ENCODE measurements around the gene CDKN1C.

CDKN1C gene

DNA sequence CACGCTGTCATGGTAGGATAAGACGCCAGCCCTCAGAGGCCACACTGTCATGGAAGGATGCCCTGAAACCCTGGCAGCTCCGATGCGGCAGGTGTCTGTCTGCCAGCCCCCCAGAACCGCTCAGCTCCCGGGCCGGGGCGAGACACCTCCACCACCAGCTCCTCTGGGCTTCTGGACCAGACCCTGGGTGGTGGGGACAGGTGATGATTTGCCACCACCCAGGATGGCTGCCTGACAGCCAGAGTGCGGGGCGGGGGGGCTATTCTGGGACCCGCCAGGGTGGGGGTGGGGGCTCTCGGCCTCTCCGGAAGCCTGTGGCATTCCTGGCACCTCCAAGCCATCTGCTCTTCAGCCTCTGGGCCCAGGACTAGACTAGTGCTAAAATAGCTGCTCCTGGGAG is 34.3 kb upstream of the CDKN1C start:
- no peak overlapping the region for H3K27ac ChIP-seq
- no peak for TF ChIP-seq EZH2 (IDR thresholded peaks at IDR 0.05)
- no peak for TF ChIP-seq POLR2AphosphoS5 (IDR thresholded peaks at IDR 0.05; ENCODE audit: borderline replicate concordance, low read depth, low read length)
- no peak for TF ChIP-seq FOXP2 (optimal IDR thresholded peaks at IDR 0.05; ENCODE audit: control extremely low read depth, extremely low read length, insufficient read depth)
- H3K4me3 ChIP-seq: no peak overlapping the region
- H3K36me3 ChIP-seq (ENCODE audit: insufficient read depth, low read length): no peaks in the 10 kb centered on the region
- H3K9me3 ChIP-seq (ENCODE audit: low read depth, low read length): no peaks in the 10 kb centered on the region
- no peak overlapping the region for H3K9ac ChIP-seq (ENCODE audit: insufficient read length)
- DNase-seq (ENCODE audit: low read depth, low spot score): no peak

DNA sequence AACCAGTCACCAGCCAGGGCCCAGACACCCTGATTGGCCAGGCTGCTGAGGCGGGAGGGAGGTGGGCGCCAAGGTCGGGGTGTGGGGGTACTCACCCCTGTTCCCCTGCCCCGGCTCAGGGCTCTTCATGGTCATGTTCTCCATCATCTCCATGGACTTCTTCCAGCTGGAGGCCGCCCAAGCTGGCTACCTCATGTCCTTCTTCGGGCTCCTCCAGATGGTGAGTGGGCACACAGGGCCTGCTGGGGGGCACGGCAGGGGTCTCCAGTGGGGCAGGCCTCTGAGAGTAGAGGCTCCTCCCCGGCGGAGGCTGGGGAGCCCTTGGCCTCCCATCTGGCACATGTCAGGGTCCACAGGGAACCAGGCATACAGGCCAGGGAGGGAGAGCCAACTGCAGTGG is 33.6 kb upstream of the CDKN1C start:
- no peak for DNase-seq (ENCODE audit: low read depth, low spot score)
- no peak overlapping the region for H3K27ac ChIP-seq
- no peaks in the 10 kb centered on the region for H3K36me3 ChIP-seq (ENCODE audit: insufficient read depth, low read length)
- no peak overlapping the region for H3K4me3 ChIP-seq
- TF ChIP-seq POLR2AphosphoS5 (IDR thresholded peaks at IDR 0.05; ENCODE audit: borderline replicate concordance, low read depth, low read length): no peak
- TF ChIP-seq EZH2 (IDR thresholded peaks at IDR 0.05): no peak
- no peak for TF ChIP-seq FOXP2 (optimal IDR thresholded peaks at IDR 0.05; ENCODE audit: control extremely low read depth, extremely low read length, insufficient read depth)
- H3K9ac ChIP-seq (ENCODE audit: insufficient read length): no peak overlapping the region
- H3K9me3 ChIP-seq (ENCODE audit: low read depth, low read length): no peaks in the 10 kb centered on the region

DNA sequence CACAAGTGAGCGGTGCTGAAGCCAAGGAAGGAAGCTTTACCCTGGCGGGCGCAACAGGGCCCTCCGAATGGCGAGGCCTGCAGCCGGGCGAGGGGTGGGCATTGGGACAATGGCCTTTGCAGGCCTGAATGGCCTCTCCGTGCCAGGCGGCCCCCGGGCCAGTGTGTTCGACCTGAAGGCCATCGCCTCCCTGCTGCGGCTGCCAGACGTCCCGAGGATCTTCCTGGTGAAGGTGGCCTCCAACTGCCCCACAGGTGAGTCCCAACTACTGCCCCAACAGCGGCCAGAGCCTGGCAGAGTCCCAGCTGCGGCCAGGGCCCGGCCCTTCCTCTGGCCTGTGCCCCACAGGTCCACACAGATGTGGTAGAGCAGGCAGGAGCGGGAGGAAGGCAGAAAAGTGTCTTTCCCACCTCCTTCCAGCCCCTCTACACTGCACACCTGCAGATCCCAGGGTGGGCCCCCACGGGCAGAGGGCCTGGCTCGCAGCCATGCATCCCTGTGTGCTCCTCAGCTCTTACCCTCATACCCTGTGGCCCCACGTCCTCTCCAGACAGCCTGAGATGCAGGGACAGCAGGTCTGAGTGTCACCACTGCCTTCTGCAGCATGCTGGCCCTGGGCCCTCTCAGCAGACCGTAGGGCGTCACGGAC is 32.4 kb upstream of the CDKN1C start:
- no peaks in the 10 kb centered on the region for H3K36me3 ChIP-seq (ENCODE audit: insufficient read depth, low read length)
- H3K9me3 ChIP-seq (ENCODE audit: low read depth, low read length): no peaks in the 10 kb centered on the region
- DNase-seq (ENCODE audit: low read depth, low spot score): no peak
- H3K27ac ChIP-seq: no peak overlapping the region
- TF ChIP-seq EZH2 (IDR thresholded peaks at IDR 0.05): no peak
- TF ChIP-seq POLR2AphosphoS5 (IDR thresholded peaks at IDR 0.05; ENCODE audit: borderline replicate concordance, low read depth, low read length): no peak
- TF ChIP-seq FOXP2 (optimal IDR thresholded peaks at IDR 0.05; ENCODE audit: control extremely low read depth, extremely low read length, insufficient read depth): no peak
- H3K4me3 ChIP-seq: no peak overlapping the region
- no peak overlapping the region for H3K9ac ChIP-seq (ENCODE audit: insufficient read length)

DNA sequence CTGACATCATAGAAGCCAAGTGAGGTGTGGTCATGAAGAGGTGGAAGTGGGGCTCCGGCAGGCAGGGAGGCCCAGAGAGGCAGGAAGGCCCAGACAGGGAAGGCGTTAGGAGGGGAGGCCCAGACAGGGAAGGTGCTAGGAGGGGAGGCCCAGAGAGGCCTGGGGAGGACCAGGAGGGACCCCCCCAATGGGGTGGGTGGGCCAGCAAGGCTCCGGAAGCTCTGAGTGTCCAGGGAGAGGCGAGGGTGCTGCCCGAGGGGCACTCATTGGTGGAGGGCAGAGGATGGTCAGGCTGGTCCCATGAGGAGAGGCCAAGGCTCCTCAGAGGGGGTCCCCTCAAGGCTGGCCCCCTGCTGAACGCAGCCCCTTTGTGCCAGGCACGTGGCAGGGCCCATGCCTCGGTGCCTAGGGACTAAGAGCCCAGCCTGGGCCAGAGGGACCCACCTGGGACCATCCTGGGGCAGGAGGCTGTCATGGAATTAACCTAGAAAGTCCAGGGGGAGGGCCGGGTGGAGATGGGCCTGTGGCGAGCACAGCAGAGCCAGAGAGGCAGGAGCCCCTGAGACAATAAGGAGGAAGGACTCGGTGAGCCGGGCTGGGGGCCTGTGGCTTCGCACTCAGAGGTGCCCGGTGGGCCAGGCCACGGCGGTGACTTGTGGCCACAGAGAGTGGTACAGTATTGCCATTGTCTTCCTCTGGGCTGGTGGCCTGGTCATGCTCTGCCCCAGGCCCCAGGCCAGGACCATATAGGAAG is 31.5 kb upstream of the CDKN1C start:
- no peak for TF ChIP-seq POLR2AphosphoS5 (IDR thresholded peaks at IDR 0.05; ENCODE audit: borderline replicate concordance, low read depth, low read length)
- no peak for TF ChIP-seq EZH2 (IDR thresholded peaks at IDR 0.05)
- TF ChIP-seq FOXP2 (optimal IDR thresholded peaks at IDR 0.05; ENCODE audit: control extremely low read depth, extremely low read length, insufficient read depth): no peak
- Histone ChIP-seq H3K9ac (ENCODE audit: insufficient read length) (no peak overlapping the region), H3K27ac (no peak overlapping the region), H3K36me3 (ENCODE audit: insufficient read depth, low read length) (no peaks in the 10 kb centered on the region), H3K9me3 (ENCODE audit: low read depth, low read length) (no peaks in the 10 kb centered on the region), H3K4me3 (no peak overlapping the region)
- no peak for DNase-seq (ENCODE audit: low read depth, low spot score)

DNA sequence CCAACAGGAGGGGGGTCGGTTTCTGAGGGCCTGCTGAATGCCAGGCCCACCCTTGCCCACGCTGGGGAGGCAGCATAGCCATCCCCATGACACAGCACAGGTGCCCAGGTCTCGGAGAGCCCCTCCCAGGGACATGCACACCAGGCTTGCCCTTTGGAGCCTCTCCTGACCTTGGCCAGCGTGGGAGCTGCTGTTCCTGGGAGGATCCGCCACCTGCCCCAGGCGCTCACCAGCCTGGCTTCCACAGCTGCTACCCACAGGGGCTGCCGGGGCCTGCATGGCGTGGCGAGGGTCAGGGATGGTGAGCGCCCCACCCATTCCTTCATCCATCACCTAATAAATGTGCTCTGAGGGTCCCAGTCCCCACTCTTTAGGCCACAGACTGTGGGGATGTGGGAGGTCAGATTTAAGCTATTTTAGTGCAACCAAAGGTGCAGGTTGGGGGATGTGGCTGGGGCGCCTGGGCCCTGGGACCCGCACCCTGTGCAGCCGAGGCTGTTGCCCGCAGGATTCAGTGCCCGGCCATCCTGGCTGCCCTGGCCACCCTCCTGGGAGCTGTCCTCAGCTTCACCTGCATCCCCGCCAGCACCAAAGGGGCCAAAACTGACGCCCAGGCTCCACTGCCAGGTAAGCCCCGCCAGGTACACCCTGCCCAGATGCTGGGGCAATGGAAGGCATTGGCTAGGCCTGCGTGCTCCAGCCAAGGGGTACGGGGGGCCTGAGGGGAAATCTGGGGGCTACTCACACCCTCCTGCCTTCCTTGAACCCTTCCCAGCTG is 30.7 kb upstream of the CDKN1C start:
- DNase-seq (ENCODE audit: low read depth, low spot score): no peak
- Histone ChIP-seq H3K27ac (no peak overlapping the region), H3K9me3 (ENCODE audit: low read depth, low read length) (no peaks in the 10 kb centered on the region), H3K9ac (ENCODE audit: insufficient read length) (no peak overlapping the region), H3K4me3 (no peak overlapping the region), H3K36me3 (ENCODE audit: insufficient read depth, low read length) (no peaks in the 10 kb centered on the region)
- TF ChIP-seq EZH2 (IDR thresholded peaks at IDR 0.05): no peak
- no peak for TF ChIP-seq POLR2AphosphoS5 (IDR thresholded peaks at IDR 0.05; ENCODE audit: borderline replicate concordance, low read depth, low read length)
- TF ChIP-seq FOXP2 (optimal IDR thresholded peaks at IDR 0.05; ENCODE audit: control extremely low read depth, extremely low read length, insufficient read depth): no peak

DNA sequence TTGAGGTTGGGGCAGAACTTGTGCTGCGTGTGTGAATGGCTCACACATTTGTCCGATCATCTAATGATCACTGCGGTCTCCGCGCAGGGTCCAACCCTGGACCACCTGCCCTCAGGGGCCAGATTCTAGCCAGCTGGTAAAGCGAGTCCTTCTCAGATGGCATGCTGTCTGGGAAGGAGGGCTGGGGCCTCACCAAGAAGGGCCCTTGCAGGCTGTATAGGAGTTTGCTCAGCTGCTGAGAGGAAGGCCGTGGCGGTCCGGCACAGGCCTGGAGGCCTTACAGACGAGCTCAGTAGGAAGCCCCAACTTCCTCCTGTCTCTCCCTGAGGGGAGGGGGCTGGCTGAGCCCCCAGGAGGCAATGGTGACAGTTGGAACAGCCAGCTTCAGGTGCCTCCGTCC is 29.9 kb upstream of the CDKN1C start:
- H3K27ac ChIP-seq: no peak overlapping the region
- no peak overlapping the region for H3K9ac ChIP-seq (ENCODE audit: insufficient read length)
- no peak for TF ChIP-seq POLR2AphosphoS5 (IDR thresholded peaks at IDR 0.05; ENCODE audit: borderline replicate concordance, low read depth, low read length)
- TF ChIP-seq FOXP2 (optimal IDR thresholded peaks at IDR 0.05; ENCODE audit: control extremely low read depth, extremely low read length, insufficient read depth): no peak
- no peak for TF ChIP-seq EZH2 (IDR thresholded peaks at IDR 0.05)
- no peak overlapping the region for H3K4me3 ChIP-seq
- H3K36me3 ChIP-seq (ENCODE audit: insufficient read depth, low read length): no peaks in the 10 kb centered on the region
- no peak for DNase-seq (ENCODE audit: low read depth, low spot score)
- no peaks in the 10 kb centered on the region for H3K9me3 ChIP-seq (ENCODE audit: low read depth, low read length)

DNA sequence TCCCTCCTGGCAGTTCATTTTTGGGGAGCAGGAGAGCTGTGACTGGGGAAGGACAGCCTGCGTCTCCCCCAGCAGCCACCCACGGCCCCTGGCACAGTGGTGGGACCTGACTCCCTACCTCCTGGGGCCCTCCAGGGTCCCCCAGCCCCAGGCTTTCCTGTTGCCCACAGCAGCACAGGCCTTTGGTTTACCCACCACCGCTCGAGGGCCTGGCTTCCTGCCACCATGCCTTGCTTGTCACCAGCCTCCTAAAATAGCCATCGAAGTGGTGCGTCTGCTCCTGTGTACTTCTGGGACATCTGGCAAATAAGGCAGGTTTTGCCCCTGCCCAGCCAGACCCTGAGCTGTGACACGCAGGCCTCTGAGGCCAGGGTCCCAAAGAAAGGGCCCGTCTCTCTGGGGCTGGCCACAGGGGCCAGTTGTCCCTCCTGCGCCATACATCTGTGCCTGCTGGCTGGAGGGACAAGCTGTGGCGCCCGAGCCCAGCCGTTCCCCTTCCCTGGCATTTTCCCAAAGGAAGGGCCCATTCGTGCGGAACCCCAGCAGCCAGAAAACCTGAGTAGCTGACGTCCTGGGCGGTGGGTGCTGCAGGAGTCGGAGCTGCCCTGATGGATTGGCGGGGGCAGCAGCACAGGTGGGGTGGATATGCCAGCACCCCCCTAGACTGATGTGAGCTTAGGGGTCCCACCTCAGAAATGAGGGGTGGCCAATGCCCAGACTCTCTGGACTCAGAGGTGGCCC is 29.1 kb upstream of the CDKN1C start:
- Histone ChIP-seq H3K9me3 (ENCODE audit: low read depth, low read length) (no peaks in the 10 kb centered on the region), H3K9ac (ENCODE audit: insufficient read length) (no peak overlapping the region), H3K27ac (no peak overlapping the region), H3K36me3 (ENCODE audit: insufficient read depth, low read length) (no peaks in the 10 kb centered on the region), H3K4me3 (no peak overlapping the region)
- DNase-seq (ENCODE audit: low read depth, low spot score): no peak
- TF ChIP-seq FOXP2 (optimal IDR thresholded peaks at IDR 0.05; ENCODE audit: control extremely low read depth, extremely low read length, insufficient read depth) (no peak), EZH2 (IDR thresholded peaks at IDR 0.05) (no peak), POLR2AphosphoS5 (IDR thresholded peaks at IDR 0.05; ENCODE audit: borderline replicate concordance, low read depth, low read length) (no peak)

DNA sequence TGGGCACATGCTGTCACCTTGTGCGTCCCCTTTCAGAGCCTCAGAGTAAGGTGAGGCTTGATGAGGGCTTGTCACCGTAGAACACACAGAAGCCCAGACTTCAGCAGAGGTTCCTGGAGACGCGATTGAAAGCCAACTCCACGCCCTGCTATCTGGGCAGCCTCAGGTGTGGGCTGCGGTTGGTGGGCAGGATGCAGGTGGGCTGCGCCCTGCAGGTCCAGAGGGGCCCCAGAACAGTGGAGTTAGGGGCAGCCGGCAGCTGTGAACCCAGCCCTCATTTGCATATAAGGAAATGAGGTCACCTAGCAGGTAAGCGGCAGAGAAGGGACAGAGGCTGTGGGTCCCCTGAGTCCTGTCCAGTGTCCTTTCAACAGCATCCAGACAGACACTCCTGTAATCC is 28.2 kb upstream of the CDKN1C start:
- no peak overlapping the region for H3K4me3 ChIP-seq
- no peak overlapping the region for H3K27ac ChIP-seq
- no peak overlapping the region for H3K9ac ChIP-seq (ENCODE audit: insufficient read length)
- DNase-seq (ENCODE audit: low read depth, low spot score): no peak
- no peaks in the 10 kb centered on the region for H3K36me3 ChIP-seq (ENCODE audit: insufficient read depth, low read length)
- no peaks in the 10 kb centered on the region for H3K9me3 ChIP-seq (ENCODE audit: low read depth, low read length)
- no peak for TF ChIP-seq FOXP2 (optimal IDR thresholded peaks at IDR 0.05; ENCODE audit: control extremely low read depth, extremely low read length, insufficient read depth)
- TF ChIP-seq POLR2AphosphoS5 (IDR thresholded peaks at IDR 0.05; ENCODE audit: borderline replicate concordance, low read depth, low read length): no peak
- TF ChIP-seq EZH2 (IDR thresholded peaks at IDR 0.05): no peak

Measured in SK-N-MC (cell line).